Breast epithelium (tissue), 3 donors: Measurements from ENCODE around the gene P2RX3.

Source experiments
- POLR2A ChIP-seq: fragments of 450-650 bp; IDR thresholded peaks from one replicate; pipeline ENCODE4 v1.6.1; 2016; ENCODE audit warnings: antibody characterized with exemption, mild to moderate bottlenecking, moderate library complexity
- POLR2AphosphoS5 ChIP-seq, 3 donors: sonication (generic); formaldehyde crosslinking; IDR thresholded peaks; one replicate each; pipeline ENCODE4 v1.6.1; 2017; ENCODE audit warnings: antibody characterized with exemption in 3 of 3

DNA sequence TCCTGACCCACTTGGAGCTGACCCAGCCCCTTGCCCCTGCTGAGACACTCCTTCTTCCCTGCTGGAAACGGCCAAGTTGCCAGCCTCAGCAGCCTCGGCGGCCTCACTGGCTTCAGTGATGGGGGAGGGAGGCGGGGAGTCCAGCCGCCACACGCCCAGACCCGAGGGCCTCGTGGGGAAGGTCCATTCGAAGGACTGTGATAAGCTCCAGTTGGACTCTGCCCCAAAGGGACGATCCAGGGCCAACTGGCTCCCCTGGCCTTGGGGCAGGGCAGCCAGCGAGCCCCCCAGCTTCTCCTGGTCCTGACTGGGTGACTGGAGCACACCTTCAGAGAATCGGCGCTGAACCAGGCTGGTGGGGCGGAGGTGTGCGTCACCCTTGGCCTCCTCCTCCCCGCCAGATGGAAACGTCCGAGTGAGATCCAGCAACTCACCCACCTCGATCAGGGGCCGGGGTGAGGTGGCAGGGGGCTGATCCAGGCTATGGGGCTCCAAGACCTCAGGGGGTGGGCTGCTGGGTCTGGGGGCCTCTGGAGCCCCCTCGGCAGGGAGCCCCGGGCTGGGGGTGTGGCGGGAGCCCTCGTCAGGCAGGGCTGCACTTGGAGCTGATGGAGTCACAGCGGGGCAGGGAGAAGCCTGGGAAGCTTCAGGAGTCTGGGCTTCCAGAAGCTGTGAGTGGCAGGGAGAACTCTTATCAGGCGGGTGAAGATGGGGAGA lies 24.9 kb upstream of the P2RX3 start:
- TF ChIP-seq POLR2AphosphoS5 (IDR thresholded peaks at IDR 0.05) (no peak), POLR2A (no peak)
